HG03108 (cell line): ENCODE results near the gene ADRA1B.

Experiments used
- ATAC-seq: cut with Tn5 transposase; IDR thresholded peaks from one replicate; pipeline ENCODE4 v1.9.1; 2021; ENCODE audit warnings: moderate library complexity; ENCODE audit not compliant: unreplicated experiment

The ADRA1B gene

DNA sequence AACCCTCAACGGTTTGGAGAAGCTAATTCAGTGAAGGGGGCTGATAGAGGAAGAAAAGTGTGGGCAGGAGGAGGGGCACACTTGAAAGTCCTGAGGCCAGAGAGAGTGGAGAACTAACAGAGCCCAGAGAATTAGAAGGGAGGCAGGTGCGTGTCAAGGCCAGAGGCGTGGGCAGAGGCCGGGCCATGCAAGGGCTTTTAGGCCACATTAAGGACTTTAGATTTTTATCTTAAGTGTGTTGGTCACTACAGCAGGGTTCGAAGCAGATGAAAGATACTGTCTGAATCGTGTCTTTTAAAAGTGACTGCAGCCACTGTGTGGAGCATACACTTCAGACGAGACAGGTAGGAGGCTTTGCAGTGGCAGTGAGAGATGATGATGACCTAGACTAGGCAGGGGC is 6.7 kb downstream of the ADRA1B start:
- no peak for ATAC-seq

DNA sequence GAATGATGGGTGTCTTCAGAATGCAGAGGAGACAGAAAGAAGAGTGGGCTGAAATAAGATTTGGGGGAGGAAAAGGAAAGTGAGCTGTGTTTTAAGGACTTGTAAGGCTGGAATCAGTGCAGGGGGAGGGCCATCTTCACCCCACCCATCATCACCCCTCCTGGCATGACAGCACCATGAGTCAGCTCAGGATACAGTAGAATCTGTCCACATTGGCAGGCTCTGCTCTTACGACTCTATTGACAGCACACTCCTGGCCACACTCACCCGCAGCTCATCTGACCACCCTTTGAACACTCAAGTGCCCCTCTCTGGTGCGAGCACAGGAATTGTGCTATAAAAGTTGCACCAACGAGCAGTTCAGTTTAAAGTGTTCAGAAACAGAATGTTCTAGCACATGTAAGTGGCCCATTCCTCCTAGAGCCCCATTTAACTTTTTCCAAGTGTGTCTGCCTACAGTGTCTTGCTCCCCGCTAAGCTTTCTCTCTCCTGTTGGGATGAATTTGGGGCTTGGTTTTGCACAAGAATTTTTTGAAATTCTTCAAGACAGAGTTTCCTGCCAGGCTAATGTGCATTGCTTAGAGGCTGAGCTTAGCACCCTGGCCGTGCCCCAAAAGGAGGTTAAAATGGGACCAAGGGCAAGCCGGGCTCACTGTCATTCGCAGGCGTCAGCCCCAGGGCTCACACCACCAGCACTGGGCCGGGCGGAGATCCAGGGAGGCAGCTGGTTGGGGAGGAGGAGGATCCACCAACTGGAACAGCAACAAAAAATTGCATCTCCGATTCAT is 12.0 kb downstream of the ADRA1B start:
- ATAC-seq, result no peak

DNA sequence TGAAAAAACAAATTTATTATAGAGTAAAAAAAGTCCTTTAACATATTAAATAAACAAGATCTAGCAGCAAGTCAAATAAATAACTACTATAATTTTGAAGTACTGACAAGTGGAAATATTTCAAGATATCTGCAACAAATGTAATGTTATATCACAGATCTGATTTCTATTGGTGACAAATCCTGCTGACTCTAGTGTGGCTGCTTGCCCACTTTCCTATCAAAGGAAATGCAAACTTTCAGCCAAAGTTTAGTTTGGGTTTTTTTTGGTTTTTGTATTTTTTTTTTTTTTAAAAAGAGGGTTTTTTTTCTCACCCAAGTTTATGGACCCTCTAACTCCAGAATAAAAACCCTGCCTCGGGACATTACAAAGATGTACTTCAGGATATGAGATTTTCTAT is 12.9 kb downstream of the ADRA1B start:
- no peak for ATAC-seq

DNA sequence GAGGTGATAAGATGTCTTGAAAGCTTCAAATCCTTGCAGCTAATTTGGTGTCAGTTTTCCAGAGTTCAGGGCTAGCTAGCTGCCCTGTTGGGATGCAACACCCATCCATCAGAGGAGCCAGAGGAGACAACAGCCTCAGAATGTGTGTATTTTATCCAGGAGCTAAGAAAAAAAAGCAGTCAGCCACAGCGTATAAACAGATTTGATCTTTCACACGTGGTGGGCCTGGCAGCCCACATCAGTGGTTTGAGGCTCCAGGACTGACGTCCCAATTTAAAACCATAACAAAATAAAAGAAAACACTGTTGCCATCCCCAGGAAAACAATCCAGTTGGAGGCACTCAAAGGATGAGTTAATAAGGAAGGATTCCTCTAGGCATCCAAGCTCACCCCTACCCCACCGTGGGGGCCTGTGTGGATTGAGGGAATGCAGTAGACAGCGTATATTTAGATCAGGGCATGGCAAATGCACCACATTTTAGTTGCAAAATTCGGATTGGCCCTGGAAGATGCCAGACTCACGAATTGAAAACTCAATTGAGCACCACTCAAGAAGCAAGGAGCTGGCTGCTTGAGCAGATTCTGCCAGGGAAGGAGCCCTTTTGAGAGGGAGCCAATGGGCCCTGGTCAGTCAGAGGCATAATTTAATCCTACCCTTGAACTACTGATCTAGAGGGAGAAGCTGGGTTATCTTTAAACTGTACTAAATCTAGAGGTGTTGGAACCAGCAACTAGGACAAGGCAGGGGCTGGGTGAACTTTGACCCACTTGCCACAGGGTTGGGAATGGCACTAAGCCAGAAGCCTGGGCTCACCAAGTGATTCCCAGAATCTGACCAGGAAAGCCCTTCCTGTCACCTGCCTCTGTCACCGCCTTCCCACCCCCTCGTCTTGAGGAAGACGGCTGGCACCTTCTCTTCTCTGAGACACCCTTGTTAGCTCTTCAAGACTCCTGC is 17.5 kb downstream of the ADRA1B start:
- no peak for ATAC-seq

DNA sequence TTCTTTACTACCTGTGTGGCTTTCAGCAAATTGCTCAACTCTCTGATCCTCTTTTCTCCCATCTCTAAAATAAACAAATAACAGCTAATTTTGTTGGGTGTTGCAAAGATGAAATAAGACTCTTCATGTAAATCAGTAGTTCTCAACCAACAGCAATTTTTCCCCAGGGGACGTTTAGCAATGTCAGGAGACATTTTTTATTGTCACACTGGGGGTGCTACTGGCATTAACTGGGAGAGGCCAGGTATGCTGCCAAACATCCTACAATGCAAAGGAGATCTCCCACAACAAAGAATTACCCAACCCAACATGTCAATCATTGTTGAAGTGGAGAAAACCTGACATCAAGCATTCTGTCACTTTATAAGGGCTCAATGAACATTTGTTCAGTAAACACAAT is 19.7 kb downstream of the ADRA1B start:
- ATAC-seq, result no peak

DNA sequence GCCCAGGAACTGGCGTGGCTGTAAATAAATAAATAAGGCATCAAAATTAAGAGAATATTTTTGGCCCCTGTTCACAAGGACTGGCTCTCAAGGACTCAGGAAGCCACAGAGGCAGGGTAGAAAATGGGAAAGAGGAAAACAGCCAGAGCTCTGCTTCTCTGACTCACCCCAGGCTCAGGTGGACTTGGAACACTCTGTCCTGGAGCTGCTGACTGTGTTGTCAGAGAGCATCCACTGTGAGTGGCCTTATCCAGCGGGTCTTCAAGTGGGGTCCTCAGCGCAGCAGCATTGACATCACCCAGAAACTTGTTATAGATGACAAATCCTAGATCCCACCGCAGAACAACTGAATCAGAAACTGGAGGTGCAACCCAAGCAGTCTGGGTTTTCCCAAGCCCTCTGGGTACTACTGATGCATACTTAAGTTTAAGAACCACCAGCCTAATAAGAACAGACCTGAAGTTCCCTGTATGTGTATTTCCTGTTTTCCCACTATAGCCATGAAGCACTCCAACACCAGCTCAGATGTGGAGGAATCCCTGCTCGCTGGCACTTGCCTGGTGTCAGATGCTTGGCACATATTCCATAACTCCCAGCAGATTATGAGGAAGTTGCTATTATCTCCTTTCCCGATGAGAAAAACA is 20.5 kb downstream of the ADRA1B start:
- no peak for ATAC-seq

DNA sequence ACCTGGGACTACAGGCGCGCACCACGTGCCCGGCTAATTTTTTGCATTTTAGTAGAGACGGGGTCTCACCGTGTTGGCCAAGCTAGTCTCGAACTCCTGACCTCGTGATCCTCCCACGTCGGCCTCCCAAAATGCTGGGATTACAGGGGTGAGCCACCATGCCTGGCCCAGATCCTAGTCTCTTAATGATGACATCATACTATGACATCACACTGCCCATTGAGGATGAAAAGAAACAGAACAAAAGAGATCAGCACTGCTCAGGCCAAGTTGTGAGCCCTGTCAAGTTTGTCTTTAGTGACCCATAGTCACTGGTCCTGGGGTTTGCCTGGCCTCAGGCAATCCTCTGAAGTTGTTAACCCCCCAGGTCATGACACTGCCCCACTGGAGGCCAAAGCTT is 21.3 kb downstream of the ADRA1B start:
- ATAC-seq, result no peak

DNA sequence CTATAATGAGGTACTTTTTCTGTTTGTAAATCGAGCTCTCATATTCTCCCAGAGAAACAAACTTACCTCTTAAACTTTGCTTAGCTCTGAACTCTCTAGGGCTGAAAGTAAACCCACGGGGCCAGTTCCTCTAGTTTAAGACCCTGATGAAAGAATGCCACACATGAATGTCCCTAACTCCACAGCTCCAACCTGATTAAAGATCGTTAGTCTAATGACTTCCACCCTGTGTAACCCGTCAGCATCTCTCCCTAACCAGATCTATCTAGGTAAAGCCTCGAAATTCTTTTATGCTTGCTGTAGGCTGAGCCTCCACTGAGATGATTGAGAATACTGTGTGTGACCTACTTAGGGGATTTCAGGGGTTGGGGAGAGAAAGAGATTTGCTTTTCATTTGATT is 27.0 kb downstream of the ADRA1B start:
- ATAC-seq, result no peak

DNA sequence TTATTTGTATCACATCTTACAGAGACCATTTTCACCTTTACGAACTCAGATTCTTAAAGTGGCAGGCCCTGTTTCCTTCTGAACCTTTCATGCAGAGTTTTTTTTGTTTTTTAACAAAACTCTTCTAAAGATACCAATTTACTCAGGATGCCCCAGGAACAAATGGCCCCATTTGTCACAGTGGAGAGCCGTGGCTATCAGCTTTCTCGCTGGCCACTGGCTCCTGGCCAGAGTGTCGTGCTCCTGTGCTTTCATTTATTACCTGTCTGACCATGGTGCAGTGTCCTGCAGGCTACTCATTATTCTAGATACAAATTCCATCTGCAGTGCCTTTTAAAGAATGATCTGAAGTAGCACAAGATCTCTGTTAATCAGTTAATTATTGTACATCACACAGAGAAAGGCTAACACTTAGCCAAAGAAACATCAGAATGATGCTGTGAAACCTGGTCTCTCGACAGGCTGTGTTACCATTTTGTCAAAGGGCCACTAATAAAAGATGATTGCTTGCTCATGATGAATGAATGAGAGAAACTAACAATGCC is 27.8 kb downstream of the ADRA1B start:
- no peak for ATAC-seq

DNA sequence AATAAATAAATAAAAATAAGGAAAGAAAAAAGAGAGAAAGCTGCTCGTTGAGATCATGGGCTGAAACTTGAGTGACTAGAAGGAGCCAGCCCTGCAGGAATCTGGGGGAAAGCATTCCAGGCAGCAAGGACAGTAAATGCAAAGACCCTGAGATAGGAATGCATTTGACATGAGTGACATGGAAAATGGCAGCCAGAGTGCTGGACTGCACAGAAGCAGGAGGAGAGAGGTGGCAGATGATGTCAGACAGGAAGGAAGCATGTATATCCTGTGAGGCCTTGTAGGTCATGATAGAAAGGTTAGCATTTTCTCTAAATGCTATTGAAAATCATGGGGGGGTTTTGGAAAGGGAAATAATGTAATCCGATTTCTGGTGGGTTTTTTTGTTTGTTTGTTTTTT is 29.1 kb downstream of the ADRA1B start:
- ATAC-seq, result no peak

DNA sequence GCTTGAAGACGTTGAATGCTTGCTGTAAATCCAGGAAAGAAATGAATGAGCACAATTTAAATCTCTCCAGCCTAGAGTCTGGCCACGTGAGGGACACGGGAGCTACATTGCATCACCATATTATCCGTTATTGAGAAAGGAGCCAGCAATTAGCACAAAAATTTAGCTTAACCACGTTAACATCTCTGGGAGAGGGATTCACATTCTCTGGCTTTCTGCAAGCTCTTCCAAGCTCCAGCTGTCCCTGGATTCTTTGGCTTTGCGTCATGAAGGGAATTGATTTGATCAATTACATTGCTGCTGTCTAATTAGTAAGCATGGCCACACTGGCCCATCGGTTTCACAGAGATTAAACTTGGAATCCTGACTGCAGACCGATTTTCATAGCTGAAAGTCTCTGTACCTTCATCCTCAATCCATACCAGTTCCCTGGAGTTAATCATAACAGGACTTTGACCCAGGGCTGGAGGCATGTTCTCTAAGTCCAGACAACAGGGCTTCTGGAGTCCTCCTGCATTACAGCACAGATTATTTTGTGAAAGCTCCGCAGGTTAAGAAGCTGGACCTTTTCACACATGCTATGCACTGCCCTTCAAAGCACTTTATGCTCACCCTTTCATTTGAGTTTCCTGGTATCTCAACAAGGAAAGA is 31.6 kb downstream of the ADRA1B start:
- ATAC-seq, result no peak

DNA sequence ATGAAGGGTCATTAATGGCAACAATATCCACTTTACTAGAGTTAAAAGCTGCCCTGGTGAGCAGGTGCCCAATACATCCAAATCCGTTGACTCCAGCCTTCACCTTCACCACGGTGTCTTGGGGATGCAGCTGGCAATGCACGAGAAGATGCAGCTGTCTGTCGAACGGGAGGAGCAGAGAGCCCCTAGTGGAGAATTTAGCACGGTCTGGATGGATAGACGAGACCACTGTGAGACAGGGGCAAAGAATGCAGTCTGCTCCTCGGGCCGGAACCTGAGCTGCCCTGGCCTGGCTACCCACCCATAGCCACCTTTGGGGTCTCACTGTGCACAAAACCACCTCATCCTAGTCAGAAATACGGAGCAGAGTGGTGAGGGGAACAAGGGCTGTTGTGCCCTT is 35.1 kb downstream of the ADRA1B start:
- ATAC-seq, result no peak

DNA sequence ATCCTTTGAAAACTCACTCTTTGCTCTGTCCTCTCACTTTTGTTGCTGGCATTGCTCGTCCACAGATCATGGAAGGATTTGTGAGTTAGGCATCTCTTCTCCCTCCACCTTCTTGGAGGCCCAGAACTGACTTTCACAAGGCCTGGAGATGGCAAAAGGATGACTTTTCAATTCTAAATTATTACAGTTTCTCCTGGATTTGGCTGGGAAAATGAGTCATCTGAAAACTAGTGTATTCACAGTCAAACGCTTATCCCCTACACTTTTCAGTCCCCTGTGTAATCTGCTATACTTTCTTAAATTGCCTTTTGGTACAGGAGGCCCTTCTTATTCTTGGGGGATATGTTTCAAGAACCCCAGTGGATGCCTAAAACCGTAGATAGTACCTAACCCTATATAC is 35.6 kb downstream of the ADRA1B start:
- no peak for ATAC-seq

DNA sequence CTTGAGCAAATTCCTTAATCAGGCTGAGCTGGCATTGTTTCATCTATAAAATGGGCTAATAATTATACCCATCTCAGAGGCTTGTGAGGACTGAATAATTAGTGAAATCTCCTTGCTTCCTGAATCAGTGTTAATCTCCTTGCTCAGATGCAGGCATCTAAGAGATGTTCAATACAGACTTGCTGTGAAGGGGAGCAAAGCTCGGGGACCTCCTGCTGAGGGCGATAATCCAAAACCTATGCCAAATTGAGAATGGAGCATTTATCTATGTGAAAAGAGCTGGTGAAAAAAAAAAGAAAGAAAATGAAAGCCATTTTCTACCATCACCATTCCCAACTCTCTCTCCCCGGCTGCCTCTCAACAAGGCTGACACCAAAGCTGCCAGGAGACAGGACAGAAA is 37.3 kb downstream of the ADRA1B start:
- no peak for ATAC-seq

DNA sequence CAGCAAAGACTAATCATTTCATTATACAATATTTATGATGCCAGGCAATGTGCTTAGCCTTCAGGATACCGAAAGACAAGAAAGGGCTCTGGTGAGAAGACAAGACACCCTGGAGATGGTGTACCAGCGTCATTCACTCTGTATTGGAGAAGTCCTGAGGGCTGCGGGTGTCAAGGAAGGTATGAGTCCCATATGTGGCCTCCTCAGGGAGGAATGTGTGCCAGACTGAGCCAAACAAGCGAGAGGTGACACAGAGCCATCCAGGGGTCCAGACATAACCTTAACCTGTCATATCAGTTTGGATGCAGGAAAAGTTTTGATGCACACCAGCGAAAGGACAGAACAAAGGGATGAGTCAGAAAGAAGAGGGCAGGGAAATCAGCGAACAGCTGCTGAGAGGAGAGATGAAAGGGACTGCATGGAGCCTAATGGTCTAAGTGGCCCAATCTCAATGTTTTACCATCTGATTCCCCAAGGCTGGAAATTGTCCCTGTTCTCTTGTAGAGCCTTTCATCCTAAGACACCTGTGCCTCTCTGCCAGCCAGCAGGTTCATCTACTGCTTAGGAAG is 38.9 kb downstream of the ADRA1B start:
- no peak for ATAC-seq

DNA sequence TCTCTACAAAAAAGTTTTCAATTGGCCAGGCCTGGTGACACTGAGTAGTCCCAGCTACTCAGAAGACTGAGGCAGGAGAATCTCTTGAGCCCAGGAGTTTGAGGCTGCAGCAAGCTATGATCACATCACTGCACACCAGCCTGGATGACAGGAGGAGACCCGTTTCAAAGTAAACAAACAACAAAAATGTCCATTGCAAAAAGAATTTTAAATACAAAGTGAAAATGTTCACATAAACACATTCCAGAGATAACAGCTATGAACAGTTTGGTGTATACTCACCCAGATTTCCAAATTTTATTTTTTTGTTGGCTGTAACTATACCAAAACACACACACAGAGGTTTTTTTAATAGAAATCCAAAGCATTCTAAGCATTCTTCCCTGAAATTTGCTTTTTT is 39.8 kb downstream of the ADRA1B start:
- no peak for ATAC-seq

DNA sequence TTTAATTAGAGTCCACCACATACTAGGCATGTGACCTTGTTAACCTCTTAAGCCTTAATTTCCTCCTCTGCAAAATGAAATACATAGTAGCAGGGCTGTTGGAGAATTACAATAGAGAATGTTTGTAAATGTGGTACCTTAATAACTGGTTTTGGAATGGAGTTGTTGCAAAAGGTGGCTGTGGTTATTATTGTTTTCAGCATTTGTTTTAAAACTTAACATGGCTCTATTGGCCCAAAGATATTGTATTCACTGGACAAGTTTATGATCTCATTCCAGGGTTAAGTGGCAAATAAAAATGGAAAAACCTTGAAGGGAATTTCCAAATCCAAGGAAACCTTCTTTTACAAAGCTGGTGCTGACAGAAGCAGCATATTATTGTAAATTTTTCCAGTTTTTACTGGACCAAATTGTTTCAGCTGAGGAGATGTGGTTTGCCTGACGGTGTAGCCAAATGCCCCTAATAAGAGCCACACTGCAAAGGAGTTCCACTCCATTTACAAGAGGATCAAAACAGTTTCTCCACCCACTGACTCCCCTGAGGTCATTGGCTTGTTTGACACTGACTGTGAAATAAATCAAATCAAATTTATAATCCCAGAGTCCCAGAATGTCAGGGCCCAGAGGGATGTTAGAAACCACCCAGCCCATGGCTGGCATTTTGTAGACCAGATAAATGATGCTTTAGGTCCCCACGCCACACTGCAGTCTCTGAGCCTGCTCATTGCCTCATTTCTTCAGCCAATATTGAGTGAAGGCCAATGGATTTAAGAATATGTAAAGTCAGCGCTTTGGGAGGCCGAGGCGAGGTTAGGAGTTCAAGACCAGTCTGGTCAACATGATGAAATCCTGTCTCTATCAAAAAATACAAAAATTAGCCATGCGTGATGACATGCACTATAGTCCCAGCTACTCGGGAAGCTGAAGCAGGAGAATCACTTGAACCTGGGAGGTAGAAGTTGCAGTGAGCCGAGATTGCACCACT is 45.2 kb downstream of the ADRA1B start:
- ATAC-seq, result no peak

DNA sequence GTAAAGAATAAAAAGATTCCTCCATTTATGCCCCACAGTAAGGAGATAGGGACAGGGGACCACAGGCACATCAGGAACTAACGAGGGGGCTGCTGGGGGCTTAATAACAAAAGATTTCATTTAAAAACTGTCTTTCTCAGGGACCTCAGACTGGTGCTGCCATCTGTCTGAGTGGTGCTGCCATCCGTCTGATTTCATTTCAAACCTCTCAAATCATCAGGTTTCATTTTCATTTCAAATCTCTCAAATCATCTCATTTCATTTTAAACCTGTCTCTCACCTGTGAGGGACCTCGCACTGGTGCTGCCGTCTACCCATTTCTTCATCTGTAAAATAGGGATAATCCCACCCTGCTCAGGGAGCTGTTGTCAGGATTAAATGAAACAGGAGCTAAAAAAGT is 45.9 kb downstream of the ADRA1B start:
- no peak for ATAC-seq

DNA sequence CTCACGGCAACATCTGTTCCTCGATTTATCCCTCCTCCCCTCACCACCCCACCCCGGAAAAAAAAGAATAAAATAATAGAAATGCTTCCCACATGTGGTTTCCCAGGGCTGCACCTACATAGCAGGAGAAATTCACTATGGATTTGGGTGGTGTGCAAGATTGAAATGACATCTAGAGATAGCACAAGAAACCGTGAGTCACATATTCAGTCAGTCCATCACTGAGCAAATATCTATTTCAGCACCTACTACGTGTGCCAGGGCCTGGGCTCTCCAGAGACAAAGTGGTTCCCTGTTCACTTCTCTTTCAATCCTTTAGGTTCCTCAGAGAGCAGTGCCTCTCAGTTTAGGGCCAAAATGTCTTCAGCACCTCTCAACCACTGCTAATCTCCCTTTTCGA is 47.7 kb downstream of the ADRA1B start:
- no peak for ATAC-seq
